Measurements from ENCODE around the gene TRIM32.

- no peak for TF ChIP-seq POLR2A (IDR thresholded peaks at IDR 0.05; ENCODE audit: low read depth, low read length)
- no peak for TF ChIP-seq TAF1 (IDR thresholded peaks at IDR 0.05; ENCODE audit: low read depth, low read length)
- TF ChIP-seq SPI1 (IDR thresholded peaks at IDR 0.05; ENCODE audit: low read depth, low read length) = no peak
- TF ChIP-seq POLR2AphosphoS5 (IDR thresholded peaks at IDR 0.05; ENCODE audit: low read depth, low read length) = no peak
- TF ChIP-seq PAX5 (IDR thresholded peaks at IDR 0.05; ENCODE audit: insufficient read depth, low read length, severe bottlenecking) = no peak
- TF ChIP-seq POU2F2 (IDR thresholded peaks at IDR 0.05; ENCODE audit: low read depth, low read length) = no peak
Measured at GRCh38 chr9:116737152-116737546, 50.0 kb downstream of the TRIM32 start.
